ENCODE measurements around the gene DNA2.

The DNA2 gene

GRCh38 chr10:68403701-68404100 lies 68.1 kb downstream of the DNA2 start:
- Histone ChIP-seq H3K4me2 (no peak overlapping the region), H3K4me1 (peaks cover 11 to 18% (median 16%) of the 10 kb centered on the region in 10 experiments), H3K4me3 (no peak overlapping the region), H3K9ac (no peak overlapping the region), H3K27ac (no peak overlapping the region), H3K36me3 (peaks cover 25 to 58% (median 34%) of the 10 kb centered on the region in 11 experiments), H4K20me1 (peaks cover 0 to 34% (median 23%) of the 10 kb centered on the region in 11 experiments; a peak in 14 of 22 replicates), H3K27me3 (no peaks in the 10 kb centered on the region), H3K9me3 (replicated peaks in 1 of 11) (no peaks in the 10 kb centered on the region)
- no peak for TF ChIP-seq Cebpa-rat (IDR thresholded peaks at IDR 0.05)

- Histone ChIP-seq H3K4me3 (no peak overlapping the region), H3K9me3 (replicated peaks in 1 of 11) (no peaks in the 10 kb centered on the region), H3K4me1 (peaks cover 11 to 18% (median 16%) of the 10 kb centered on the region in 10 experiments; a peak in 19 of 20 replicates), H3K27me3 (no peaks in the 10 kb centered on the region), H3K9ac (no peak overlapping the region), H4K20me1 (peaks cover 0 to 34% (median 23%) of the 10 kb centered on the region in 11 experiments; a peak in 14 of 22 replicates), H3K4me2 (no peak overlapping the region), H3K27ac (no peak overlapping the region), H3K36me3 (peaks cover 36 to 73% (median 47%) of the 10 kb centered on the region in 11 experiments)
- no peak for TF ChIP-seq Cebpa-rat (IDR thresholded peaks at IDR 0.05)
These were observed 69.5 kb downstream of the DNA2 start for GRCh38 chr10:68402276-68402675.

GRCh38 chr10:68397005-68397404 lies 74.8 kb downstream of the DNA2 start:
- Histone ChIP-seq H3K4me3 (no peak overlapping the region), H3K4me2 (no peak overlapping the region), H3K4me1 (0 out of 20 replicates have a peak, but pooled peaks cover 0 to 6% (median 0%) of the 10 kb centered on the region in 10 experiments), H4K20me1 (peaks cover 0 to 6% (median 0%) of the 10 kb centered on the region in 11 experiments; a peak in 3 of 22 replicates), H3K27ac (no peak overlapping the region), H3K27me3 (no peaks in the 10 kb centered on the region), H3K9ac (no peak overlapping the region), H3K36me3 (peaks cover 74 to 100% (median 89%) of the 10 kb centered on the region in 11 experiments), H3K9me3 (replicated peaks in 1 of 11) (no peaks in the 10 kb centered on the region)
- TF ChIP-seq Cebpa-rat (IDR thresholded peaks at IDR 0.05) = no peak

GRCh38 chr10:68385740-68386139 lies 86.0 kb downstream of the DNA2 start:
- no peak overlapping the region for H3K9ac ChIP-seq
- no peaks in the 10 kb centered on the region for H3K27me3 ChIP-seq
- H3K4me1 ChIP-seq = no peaks in the 10 kb centered on the region
- no peaks in the 10 kb centered on the region for H3K9me3 ChIP-seq (replicated peaks in 1 of 11)
- H3K36me3 ChIP-seq = peaks cover 80 to 100% (median 96%) of the 10 kb centered on the region in 11 experiments
- H3K27ac ChIP-seq = no peak overlapping the region
- H3K4me2 ChIP-seq = no peak overlapping the region
- TF ChIP-seq Cebpa-rat (IDR thresholded peaks at IDR 0.05) = 0 out of 22 replicates have a peak, but pooled peaks of 1 of the 11 experiments have one; percentile 20
- H3K4me3 ChIP-seq = no peak overlapping the region
- H4K20me1 ChIP-seq = no peaks in the 10 kb centered on the region

- Histone ChIP-seq H3K4me2 (no peak overlapping the region), H4K20me1 (no peaks in the 10 kb centered on the region), H3K9me3 (replicated peaks in 1 of 11) (peaks cover 31 to 39% (median 36%) of the 10 kb centered on the region in 11 experiments), H3K4me1 (no peaks in the 10 kb centered on the region), H3K27me3 (no peaks in the 10 kb centered on the region), H3K36me3 (peaks cover 73 to 93% (median 83%) of the 10 kb centered on the region in 11 experiments), H3K27ac (no peak overlapping the region), H3K9ac (no peak overlapping the region), H3K4me3 (no peak overlapping the region)
- no peak for TF ChIP-seq Cebpa-rat (IDR thresholded peaks at IDR 0.05)
These were observed 100.2 kb downstream of the DNA2 start for GRCh38 chr10:68371604-68372003.

GRCh38 chr10:68367121-68367520 lies 104.7 kb downstream of the DNA2 start:
- H3K9me3 ChIP-seq (replicated peaks in 1 of 11) = peaks cover 11 to 16% (median 15%) of the 10 kb centered on the region in 11 experiments
- H3K4me2 ChIP-seq = no peak overlapping the region
- H3K4me1 ChIP-seq = peaks cover 0 to 16% (median 0%) of the 10 kb centered on the region in 10 experiments; a peak in 8 of 20 replicates
- no peaks in the 10 kb centered on the region; a peak in 2 of 22 replicates for H4K20me1 ChIP-seq
- H3K9ac ChIP-seq = no peak overlapping the region
- no peak for TF ChIP-seq Cebpa-rat (IDR thresholded peaks at IDR 0.05)
- no peaks in the 10 kb centered on the region for H3K27me3 ChIP-seq
- peaks cover 52 to 89% (median 77%) of the 10 kb centered on the region in 11 experiments for H3K36me3 ChIP-seq
- H3K4me3 ChIP-seq = no peak overlapping the region
- no peak overlapping the region for H3K27ac ChIP-seq

GRCh38 chr10:68366600-68366999 lies 105.2 kb downstream of the DNA2 start:
- peaks cover 0 to 16% (median 0%) of the 10 kb centered on the region in 10 experiments; a peak in 8 of 20 replicates for H3K4me1 ChIP-seq
- no peaks in the 10 kb centered on the region for H3K27me3 ChIP-seq
- no peak for TF ChIP-seq Cebpa-rat (IDR thresholded peaks at IDR 0.05)
- H3K27ac ChIP-seq = no peak overlapping the region
- H4K20me1 ChIP-seq = no peaks in the 10 kb centered on the region; a peak in 2 of 22 replicates
- peaks cover 51 to 89% (median 76%) of the 10 kb centered on the region in 11 experiments for H3K36me3 ChIP-seq
- H3K4me2 ChIP-seq = no peak overlapping the region
- no peak overlapping the region for H3K4me3 ChIP-seq
- no peak overlapping the region for H3K9ac ChIP-seq
- H3K9me3 ChIP-seq (replicated peaks in 1 of 11) = peaks cover 6 to 11% (median 10%) of the 10 kb centered on the region in 11 experiments

- H3K4me3 ChIP-seq = no peak overlapping the region
- H3K27me3 ChIP-seq = no peaks in the 10 kb centered on the region
- no peaks in the 10 kb centered on the region; a peak in 2 of 22 replicates for H4K20me1 ChIP-seq
- peaks cover 41 to 89% (median 73%) of the 10 kb centered on the region in 11 experiments for H3K36me3 ChIP-seq
- no peak overlapping the region for H3K27ac ChIP-seq
- peaks cover 0 to under 1% (median 0%) of the 10 kb centered on the region in 11 experiments; a peak in 2 of 22 replicates for H3K9me3 ChIP-seq (replicated peaks in 1 of 11)
- H3K4me1 ChIP-seq = peaks cover 0 to 16% (median 0%) of the 10 kb centered on the region in 10 experiments; a peak in 8 of 20 replicates
- no peak for TF ChIP-seq Cebpa-rat (IDR thresholded peaks at IDR 0.05)
- no peak overlapping the region for H3K4me2 ChIP-seq
- no peak overlapping the region for H3K9ac ChIP-seq
These were observed 106.2 kb downstream of the DNA2 start for GRCh38 chr10:68365611-68366010.

- peaks cover 0 to 16% (median 0%) of the 10 kb centered on the region in 10 experiments; a peak in 8 of 20 replicates for H3K4me1 ChIP-seq
- H3K9me3 ChIP-seq (replicated peaks in 1 of 11) = no peaks in the 10 kb centered on the region
- no peak for TF ChIP-seq Cebpa-rat (IDR thresholded peaks at IDR 0.05)
- no peaks in the 10 kb centered on the region; a peak in 2 of 22 replicates for H4K20me1 ChIP-seq
- H3K9ac ChIP-seq = no peak overlapping the region
- no peak overlapping the region for H3K4me3 ChIP-seq
- H3K27ac ChIP-seq = no peak overlapping the region
- H3K4me2 ChIP-seq = no peak overlapping the region
- H3K36me3 ChIP-seq = peaks cover 29 to 87% (median 70%) of the 10 kb centered on the region in 11 experiments
- no peaks in the 10 kb centered on the region for H3K27me3 ChIP-seq
These were observed 107.5 kb downstream of the DNA2 start for GRCh38 chr10:68364101-68364886.

Data from BLaER1 treated with 17β-estradiol and CSF1 and Interleukin-3, amounts not matched to agents 10 nM and 100 nM (cell line).